Activated CD8-positive, alpha-beta T cell treated with anti-CD3 and anti-CD28 coated beads for 36 hours (primary cell): ENCODE data around the gene MAEA. TPM values are rescaled to one million over a fixed set of nuclear protein-coding genes. Genes with fewer than 3 reads are reported as not detected.

Source experiments
- ATAC-seq: fragments of 200-7000 bp; cut with Tn5 transposase; one replicate; pipeline ENCODE4 v1.10.0; 2021; ENCODE audit warnings: mild to moderate bottlenecking, moderate library complexity
- CTCF ChIA-PET: fragments of 350-600 bp; sonication (Branson Sonifier 250); formaldehyde crosslinking; loops from one replicate; lab custom pipeline; 2021; ENCODE audit warnings: antibody characterized with exemption; lab: Charles Lee
- POLR2A ChIA-PET: fragments of 350-600 bp; sonication (Branson Sonifier 250); formaldehyde crosslinking; loops from one replicate; lab custom pipeline; 2021; ENCODE audit warnings: antibody characterized with exemption; lab: Charles Lee
- DNase-seq: peaks from one replicate; pipeline ENCODE4 v3.0.0-alpha.2; 2020
- H3K27ac Mint-ChIP-seq: one replicate; pipeline ENCODE4 v1.8.0; 2021; ENCODE audit warnings: mild to moderate bottlenecking, mixed read lengths
- H3K27me3 Mint-ChIP-seq: one replicate; pipeline ENCODE4 v1.8.0; 2021; ENCODE audit warnings: mixed read lengths
- H3K36me3 Mint-ChIP-seq: one replicate; pipeline ENCODE4 v1.8.0; 2021; ENCODE audit warnings: low read depth, mixed read lengths
- H3K4me1 Mint-ChIP-seq: one replicate; pipeline ENCODE4 v1.8.0; 2021; ENCODE audit warnings: low read depth, mixed read lengths
- H3K4me3 Mint-ChIP-seq: one replicate; pipeline ENCODE4 v1.8.0; 2021; ENCODE audit warnings: mild to moderate bottlenecking, moderate library complexity, mixed read lengths
- H3K9me3 Mint-ChIP-seq: one replicate; pipeline ENCODE4 v1.8.0; 2021; ENCODE audit warnings: mixed read lengths
- intact Hi-C: fragments of 100-400 bp; cut with micrococcal nuclease; formaldehyde crosslinking; loops from one replicate; pipeline ENCODE4 v1.10.0; 2022
- total RNA-seq, 2 experiments: library from RNA; stranded (reverse); gene quantifications; one replicate each; pipeline ENCODE4 v1.2.3, GENCODE V29; 2021
- TF ChIP-seq, protein P1 (sequence below): fragments of 200-600 bp; IDR thresholded peaks from one replicate; pipeline ENCODE4 v1.8.0; 2022; ENCODE audit warnings: antibody characterized with exemption, mild to moderate bottlenecking

MAEA gene
- total RNA-seq, 2 experiments from 2014 or later = 32.3 to 37.0 TPM

- H3K4me3 Mint-ChIP-seq = no peak overlapping the region
- H3K27ac Mint-ChIP-seq = no peak overlapping the region
- TF ChIP-seq, protein P1, sequence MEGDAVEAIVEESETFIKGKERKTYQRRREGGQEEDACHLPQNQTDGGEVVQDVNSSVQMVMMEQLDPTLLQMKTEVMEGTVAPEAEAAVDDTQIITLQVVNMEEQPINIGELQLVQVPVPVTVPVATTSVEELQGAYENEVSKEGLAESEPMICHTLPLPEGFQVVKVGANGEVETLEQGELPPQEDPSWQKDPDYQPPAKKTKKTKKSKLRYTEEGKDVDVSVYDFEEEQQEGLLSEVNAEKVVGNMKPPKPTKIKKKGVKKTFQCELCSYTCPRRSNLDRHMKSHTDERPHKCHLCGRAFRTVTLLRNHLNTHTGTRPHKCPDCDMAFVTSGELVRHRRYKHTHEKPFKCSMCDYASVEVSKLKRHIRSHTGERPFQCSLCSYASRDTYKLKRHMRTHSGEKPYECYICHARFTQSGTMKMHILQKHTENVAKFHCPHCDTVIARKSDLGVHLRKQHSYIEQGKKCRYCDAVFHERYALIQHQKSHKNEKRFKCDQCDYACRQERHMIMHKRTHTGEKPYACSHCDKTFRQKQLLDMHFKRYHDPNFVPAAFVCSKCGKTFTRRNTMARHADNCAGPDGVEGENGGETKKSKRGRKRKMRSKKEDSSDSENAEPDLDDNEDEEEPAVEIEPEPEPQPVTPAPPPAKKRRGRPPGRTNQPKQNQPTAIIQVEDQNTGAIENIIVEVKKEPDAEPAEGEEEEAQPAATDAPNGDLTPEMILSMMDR = no peak
- no peaks in the 10 kb centered on the region for H3K36me3 Mint-ChIP-seq
- ChIA-PET POLR2A (no interaction called here), CTCF (interaction anchor here (0.7 to 2.5 kb wide), 7 partner anchors 77 to 274 kb away, joined by 3 to 18 read pairs (median 5); no protein-coding TSS in a partner anchor)
- peaks cover 12% of the 10 kb centered on the region for H3K4me1 Mint-ChIP-seq
- intact Hi-C loops = loop anchor here (10.0 kb wide), 1 partner anchor 220 kb away; no protein-coding TSS in a partner anchor
- H3K27me3 Mint-ChIP-seq = no peaks in the 10 kb centered on the region
- DNase-seq (no peak), ATAC-seq (no peak)
- no peaks in the 10 kb centered on the region for H3K9me3 Mint-ChIP-seq
Measured at GRCh38 chr4:1354983-1355275, 65.2 kb downstream of the MAEA start.

GRCh38 chr4:1355378-1355777 lies 65.7 kb downstream of the MAEA start:
- no peaks in the 10 kb centered on the region for H3K36me3 Mint-ChIP-seq
- H3K27ac Mint-ChIP-seq = no peak overlapping the region
- H3K27me3 Mint-ChIP-seq = no peaks in the 10 kb centered on the region
- TF ChIP-seq, protein P1 = no peak
- H3K9me3 Mint-ChIP-seq = no peaks in the 10 kb centered on the region
- DNase-seq (no peak), ATAC-seq (no peak)
- ChIA-PET POLR2A (interaction anchor here (0.6 kb wide), 1 partner anchor 142 kb away, joined by 4 read pairs; no protein-coding TSS in a partner anchor), CTCF (interaction anchor here (0.7 to 2.5 kb wide), 19 partner anchors 7 to 274 kb away, joined by 3 to 18 read pairs (median 4); no protein-coding TSS in a partner anchor)
- intact Hi-C loops = loop anchor here (10.0 kb wide), 1 partner anchor 221 kb away; no protein-coding TSS in a partner anchor
- peaks cover 9% of the 10 kb centered on the region for H3K4me1 Mint-ChIP-seq
- H3K4me3 Mint-ChIP-seq = no peak overlapping the region

DNA sequence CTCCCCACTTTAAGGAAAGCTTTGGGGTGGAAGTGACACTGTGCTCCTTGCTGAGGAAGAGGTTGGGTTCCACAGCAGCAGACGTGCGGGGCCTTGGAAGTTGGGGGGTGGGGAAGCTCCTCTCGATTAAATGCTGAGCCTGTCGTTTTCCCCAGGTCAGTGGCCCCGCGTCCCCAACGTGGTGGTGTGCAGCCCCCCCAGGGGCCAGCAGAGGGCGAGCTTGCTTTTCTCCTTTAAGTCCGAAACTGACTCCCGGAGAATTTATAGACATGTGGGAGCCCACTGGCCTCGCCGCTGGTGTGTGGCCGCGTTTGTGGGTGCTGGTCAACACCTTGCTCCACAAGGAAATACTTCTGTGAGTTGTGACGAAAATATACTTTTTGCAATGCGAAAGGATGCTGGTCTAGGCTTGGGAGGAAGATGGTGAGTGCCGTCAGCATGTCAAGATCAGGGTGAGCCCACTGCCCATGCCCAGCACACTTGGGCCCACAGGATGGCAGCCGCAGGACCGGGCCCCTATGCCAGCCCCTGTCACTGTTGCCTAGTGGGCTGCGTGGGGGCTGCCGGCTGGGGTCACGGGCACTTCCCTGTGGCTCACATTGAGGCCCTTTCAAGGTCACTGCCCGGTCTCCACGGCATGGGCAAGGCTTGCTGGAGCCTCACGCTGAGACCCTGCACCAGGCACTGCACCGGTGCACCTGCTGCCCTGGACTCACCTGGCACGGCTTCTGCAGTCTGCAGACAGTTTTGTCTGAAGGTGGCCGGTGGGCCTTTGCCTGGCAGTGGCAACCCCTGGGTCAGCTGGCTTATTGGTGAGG lies 66.7 kb downstream of the MAEA start:
- TF ChIP-seq, protein P1 = peak; percentile 73
- Mint-ChIP-seq H3K27ac (no peak overlapping the region), H3K4me1 (peaks cover 7% of the 10 kb centered on the region), H3K36me3 (no peaks in the 10 kb centered on the region), H3K9me3 (no peaks in the 10 kb centered on the region), H3K27me3 (no peaks in the 10 kb centered on the region), H3K4me3 (no peak overlapping the region)
- POLR2A ChIA-PET = interaction anchor here (0.6 kb wide), 1 partner anchor 143 kb away, joined by 4 read pairs; no protein-coding TSS in a partner anchor
- ATAC-seq (peak; percentile 45), DNase-seq (peak; percentile 72)
- intact Hi-C loops = loop anchor here (10.0 kb wide), 1 partner anchor 222 kb away; no protein-coding TSS in a partner anchor
- CTCF ChIA-PET = interaction anchor here (0.6 to 2.5 kb wide), 32 partner anchors 9 to 340 kb away, joined by 3 to 18 read pairs (median 4); partner anchors contain the start of gene UVSSA

- ChIA-PET CTCF (interaction anchor here (1.0 to 1.9 kb wide), 3 partner anchors 156 to 278 kb away, joined by 3 to 8 read pairs (median 4); no protein-coding TSS in a partner anchor), POLR2A (no interaction called here)
- TF ChIP-seq, protein P1 = no peak
- Mint-ChIP-seq H3K36me3 (no peaks in the 10 kb centered on the region), H3K9me3 (no peaks in the 10 kb centered on the region), H3K4me3 (no peak overlapping the region), H3K27ac (no peak overlapping the region), H3K4me1 (no peaks in the 10 kb centered on the region), H3K27me3 (no peaks in the 10 kb centered on the region)
- ATAC-seq (no peak), DNase-seq (no peak)
- intact Hi-C loops = loop anchor here (10.0 kb wide), 1 partner anchor 223 kb away; no protein-coding TSS in a partner anchor
Measured at GRCh38 chr4:1357356-1358248, 67.9 kb downstream of the MAEA start.
